Peyer's patch (tissue), 4 donors: ENCODE data around the gene ARFGAP3.

Experiments used
- POLR2A ChIP-seq, 2 donors: fragments of 450-650 bp; IDR thresholded peaks; one replicate each; pipeline ENCODE4 v1.5.1; 2017; ENCODE audit warnings: antibody characterized with exemption in 2 of 2, mild to moderate bottlenecking in 2 of 2, moderate library complexity in 2 of 2
- TF ChIP-seq, protein P1 (sequence below), 6 experiments: fragments of 450-650 bp in 4 of 6; fragments of 200-600 bp in 2 of 6; sonication (generic) in 1 of 6; IDR thresholded peaks; one replicate each; pipeline ENCODE4 v1.5.1; 2017 to 2019; ENCODE audit warnings: antibody characterized with exemption in 6 of 6, mild to moderate bottlenecking in 3 of 6, moderate library complexity in 1 of 6

GRCh38 chr22:42881298-42881697, 24.2 kb upstream of the ARFGAP3 start:
- TF ChIP-seq, protein P1, sequence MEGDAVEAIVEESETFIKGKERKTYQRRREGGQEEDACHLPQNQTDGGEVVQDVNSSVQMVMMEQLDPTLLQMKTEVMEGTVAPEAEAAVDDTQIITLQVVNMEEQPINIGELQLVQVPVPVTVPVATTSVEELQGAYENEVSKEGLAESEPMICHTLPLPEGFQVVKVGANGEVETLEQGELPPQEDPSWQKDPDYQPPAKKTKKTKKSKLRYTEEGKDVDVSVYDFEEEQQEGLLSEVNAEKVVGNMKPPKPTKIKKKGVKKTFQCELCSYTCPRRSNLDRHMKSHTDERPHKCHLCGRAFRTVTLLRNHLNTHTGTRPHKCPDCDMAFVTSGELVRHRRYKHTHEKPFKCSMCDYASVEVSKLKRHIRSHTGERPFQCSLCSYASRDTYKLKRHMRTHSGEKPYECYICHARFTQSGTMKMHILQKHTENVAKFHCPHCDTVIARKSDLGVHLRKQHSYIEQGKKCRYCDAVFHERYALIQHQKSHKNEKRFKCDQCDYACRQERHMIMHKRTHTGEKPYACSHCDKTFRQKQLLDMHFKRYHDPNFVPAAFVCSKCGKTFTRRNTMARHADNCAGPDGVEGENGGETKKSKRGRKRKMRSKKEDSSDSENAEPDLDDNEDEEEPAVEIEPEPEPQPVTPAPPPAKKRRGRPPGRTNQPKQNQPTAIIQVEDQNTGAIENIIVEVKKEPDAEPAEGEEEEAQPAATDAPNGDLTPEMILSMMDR (IDR thresholded peaks at IDR 0.05) = no peak
- no peak for TF ChIP-seq POLR2A (IDR thresholded peaks at IDR 0.05)
